ENCODE measurements around the gene HDGF. TPM values are rescaled to one million over a fixed set of nuclear protein-coding genes. Genes with fewer than 3 reads are reported as not detected.

Gene HDGF
- total RNA-seq, 2 donors from 2014 or later = 198 to 243 TPM

DNA sequence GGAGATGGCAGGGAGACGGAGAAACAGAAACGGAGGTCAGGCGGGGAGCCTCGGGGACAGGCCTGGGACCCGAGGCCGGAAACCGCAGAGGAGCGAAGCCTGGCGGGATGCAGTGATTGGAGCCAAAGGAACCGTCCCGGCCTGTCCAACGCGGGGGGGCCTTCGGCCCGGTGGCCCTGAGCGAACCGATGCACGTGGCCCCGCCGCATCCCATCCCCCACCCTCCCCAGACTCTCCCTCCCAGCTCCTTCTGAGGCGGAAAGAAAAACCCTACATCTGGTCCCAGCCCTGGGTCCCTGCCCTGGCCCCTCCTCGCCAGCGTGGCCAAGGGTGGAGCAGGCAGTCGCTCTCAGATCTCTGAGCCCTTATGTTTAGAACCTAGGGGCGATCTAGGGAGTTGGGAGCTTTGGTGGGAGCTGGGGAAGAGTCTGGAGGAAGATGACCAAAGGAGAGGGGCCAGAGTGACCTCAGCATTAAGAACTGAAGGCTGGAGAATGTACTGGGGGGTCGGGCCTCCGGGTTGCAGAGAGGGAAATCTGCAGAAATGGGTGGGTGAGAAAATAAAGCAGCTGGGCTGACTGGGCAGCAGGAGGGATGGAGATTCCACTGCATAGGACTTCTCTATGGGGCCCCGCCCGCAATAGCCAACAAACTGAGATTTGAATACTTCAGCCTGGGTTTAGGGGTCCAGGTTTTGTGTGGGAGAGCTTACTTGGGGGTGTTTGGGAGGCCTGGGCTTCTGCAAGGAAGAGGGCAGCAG is 44.6 kb downstream of the HDGF start:
- ATAC-seq (peak; percentile 45), DNase-seq (peak; percentile 61 to 71)
- intact Hi-C loops (cut with DNase I, micrococcal nuclease) = no loop called here

DNA sequence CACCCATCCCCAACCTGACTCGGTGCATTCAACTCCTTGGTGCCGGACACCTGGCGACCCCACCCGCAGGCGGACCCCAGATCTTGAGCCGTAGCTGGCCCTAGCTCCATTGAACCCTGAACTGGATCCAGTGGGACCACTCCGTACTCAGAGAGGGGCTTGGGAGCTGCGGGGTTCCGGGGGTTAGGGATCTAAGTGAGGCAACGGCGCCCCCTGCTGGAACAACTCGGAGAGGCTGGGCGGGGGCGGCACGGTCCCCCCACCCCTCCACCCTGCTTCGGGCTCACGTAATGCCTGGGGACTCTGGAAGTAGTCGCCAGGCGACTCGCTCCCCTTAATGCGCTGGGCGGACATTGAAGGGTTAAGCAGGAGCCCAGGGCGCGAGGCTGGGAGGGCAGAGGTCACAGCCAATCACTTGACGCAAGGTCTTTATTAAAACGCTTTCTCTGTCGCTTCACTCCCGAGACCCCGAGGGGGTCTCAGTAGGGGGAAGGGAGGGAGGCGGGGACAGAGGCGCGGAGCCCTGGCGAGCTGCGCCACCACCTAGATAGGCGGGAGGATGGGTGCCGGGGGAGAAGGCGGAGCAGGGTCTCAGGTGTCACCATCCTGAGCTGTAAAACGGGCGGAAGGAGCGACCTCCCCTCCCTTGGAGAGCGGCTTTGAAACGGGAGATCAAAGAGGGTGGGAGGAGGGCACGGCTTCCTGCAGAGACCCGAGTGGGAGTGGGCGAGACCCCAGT is 45.4 kb downstream of the HDGF start:
- intact Hi-C loops (cut with DNase I, micrococcal nuclease) = no loop called here
- ATAC-seq = peak; percentile 43
- peak in 1 of 2 donors; percentile 76 for DNase-seq

DNA sequence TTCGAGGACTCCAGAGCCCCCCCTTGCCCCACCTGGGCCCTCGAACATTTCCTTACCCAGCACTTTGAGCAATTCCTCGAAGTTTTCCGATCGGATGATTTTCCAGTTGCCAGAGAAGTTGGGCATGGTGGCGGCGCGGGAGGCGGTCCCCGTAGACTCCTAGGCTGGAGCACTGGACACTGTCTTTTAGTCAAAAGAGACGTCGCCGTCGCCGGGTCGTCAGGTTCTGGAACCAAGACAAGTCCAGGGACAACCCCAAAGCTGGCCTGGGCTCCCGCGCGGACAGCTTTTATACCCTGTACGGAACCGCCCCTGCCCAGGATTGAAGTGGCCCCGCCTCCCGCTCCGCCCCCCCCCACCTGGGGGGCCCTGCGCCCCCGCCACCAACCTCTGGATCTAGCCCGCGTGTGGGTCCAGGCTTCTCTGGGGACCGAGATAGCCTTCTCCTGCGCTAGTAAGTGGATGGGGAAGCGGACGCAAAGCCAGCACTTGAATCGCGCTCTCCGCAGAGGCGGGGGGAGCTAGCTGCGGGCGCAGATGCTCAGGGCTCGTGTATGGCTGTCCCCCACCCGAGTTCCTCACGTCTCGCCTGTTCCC is 46.1 kb downstream of the HDGF start, which contains the start of gene CRABP2:
CRABP2 (minus strand) TSS at position 263 of the 597 bp plus-strand sequence; CDS start at position 126, 137 bp downstream.
- DNase-seq = peak in 1 of 2 donors; percentile 35
- intact Hi-C loops (cut with DNase I, micrococcal nuclease) = no loop called here
- ATAC-seq = no peak

DNA sequence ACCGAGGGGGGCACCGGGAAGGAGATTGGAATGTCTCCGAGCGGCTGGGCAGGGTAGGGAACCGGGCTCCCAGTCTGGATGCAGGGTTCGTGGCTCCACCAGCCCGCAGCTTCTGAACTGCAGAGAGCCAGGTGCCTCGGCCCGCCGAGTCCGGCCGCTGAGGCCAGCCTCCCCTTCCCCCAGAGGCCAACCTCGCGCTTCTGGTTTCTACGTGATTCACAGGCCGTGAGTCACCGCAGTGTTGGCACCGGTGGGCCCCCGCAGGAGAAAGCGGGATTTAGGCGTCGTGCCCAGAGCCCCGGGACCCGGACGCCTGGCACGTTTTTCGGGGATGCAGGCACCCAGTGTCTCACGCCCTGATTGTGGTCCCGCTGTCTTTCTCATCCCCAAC is 46.5 kb downstream of the HDGF start:
- ATAC-seq (no peak), DNase-seq (peak; percentile 26 to 48)
- intact Hi-C loops (cut with DNase I, micrococcal nuclease) = no loop called here

DNA sequence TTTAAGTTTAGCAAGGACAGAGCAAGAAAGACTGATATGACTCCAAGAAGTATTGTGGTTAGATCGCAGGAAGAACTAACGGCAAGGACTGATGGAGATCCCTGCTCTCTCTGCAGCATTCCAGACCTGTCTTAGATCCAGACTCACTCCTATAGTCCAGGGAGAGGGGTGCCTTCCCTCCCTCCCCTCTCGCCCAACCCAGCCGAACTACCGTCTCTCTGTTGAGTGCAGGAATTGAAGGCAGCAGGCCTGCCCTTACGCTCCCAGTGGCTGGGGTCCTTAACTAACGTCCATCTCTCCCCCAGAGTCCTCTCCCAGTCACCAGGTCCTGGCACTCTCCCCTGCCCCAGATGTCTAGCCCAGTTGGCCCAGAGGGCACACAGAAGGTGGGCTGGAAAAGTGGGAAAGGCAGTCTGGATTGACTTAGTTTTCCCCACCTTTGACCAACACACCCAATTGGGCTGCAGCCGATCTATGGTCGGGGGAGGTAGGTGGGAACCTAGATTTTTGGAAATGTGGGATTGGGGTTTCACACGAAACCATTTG is 47.2 kb downstream of the HDGF start:
- intact Hi-C loops (cut with DNase I, micrococcal nuclease) = no loop called here
- no peak for ATAC-seq
- DNase-seq = no peak

DNA sequence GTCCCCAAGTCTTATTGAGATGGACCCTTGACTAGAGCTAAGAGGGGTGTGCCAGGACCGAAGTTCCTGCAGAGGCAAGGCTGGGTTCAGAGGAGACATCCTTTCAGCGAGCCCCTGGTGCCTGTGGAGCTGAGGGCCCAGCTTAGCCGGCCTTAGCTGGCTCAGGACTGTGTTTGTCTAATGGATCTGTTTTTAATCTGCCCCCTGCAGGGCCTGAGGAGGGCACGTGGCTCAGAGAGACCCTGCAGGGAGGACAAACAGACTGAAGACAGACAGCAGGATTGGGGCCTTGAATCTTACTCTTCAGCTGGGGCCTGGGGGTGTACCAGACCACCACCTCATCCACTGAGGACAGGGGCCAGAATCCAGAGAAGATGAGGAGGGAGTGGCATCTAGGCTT is 47.7 kb downstream of the HDGF start:
- no peak for ATAC-seq
- intact Hi-C loops (cut with DNase I, micrococcal nuclease) = no loop called here

DNA sequence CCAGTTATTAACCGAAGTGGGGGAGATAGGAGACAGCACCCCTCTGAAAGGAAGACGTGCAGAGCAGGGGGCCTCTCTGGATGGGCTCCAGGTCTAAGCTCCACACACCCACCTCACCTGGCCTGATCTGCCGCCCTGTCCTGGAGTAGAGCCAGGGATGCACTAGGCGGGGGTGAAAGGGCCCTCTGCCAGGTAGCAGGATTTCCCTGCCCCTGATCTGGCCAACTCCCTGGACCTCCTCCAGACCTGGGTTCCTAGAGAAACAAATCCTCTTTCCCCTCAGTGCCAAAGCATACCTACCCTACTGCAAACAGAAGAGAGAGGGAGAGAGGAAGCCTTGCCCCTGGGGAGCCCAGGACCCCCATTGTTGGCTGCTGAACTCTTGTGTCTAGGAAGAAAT is 48.1 kb downstream of the HDGF start:
- DNase-seq = no peak
- intact Hi-C loops (cut with DNase I, micrococcal nuclease) = no loop called here
- no peak for ATAC-seq

More for the DNA sequence above, 47.7 kb downstream of the HDGF start:
- DNase-seq = no peak

DNA sequence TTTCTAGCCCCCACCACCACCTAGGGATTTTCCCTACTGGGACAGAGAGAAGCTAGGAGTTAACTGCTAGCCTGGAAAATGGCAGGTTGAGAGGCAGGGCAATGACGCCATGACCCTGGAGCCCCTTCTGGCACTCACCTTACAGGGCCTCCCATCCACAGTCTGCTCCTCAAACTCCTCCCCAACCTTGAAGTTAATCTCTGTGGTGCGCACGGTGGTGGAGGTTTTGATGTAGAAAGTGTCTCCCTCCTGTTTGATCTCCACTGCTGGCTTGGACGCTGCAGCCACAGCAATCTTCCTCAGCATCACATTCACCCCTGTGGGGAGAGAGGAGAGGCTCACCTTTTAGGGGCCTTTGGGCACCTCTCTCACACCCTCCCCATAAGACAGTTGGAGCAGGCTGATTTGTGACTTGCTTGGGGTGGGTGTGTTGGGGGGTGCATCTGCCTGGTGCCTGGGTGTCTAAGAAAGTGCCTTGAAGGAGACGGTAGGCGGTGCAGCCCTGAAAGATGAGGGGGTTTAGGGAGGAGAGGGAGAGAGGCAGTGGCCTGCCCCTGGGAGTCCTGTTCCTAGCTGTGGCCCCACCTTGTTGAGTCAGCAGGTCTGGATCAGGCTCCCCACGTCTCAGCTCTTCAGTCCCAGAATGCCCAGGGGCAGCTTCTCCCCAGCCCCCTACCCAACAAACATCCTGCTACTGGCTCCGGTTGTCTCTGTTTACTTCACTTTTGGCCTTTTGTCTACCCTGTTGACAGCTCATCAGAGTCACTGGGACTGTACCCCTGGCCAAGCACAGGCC is 50.5 kb downstream of the HDGF start:
- intact Hi-C loops (cut with DNase I, micrococcal nuclease) = no loop called here

DNA sequence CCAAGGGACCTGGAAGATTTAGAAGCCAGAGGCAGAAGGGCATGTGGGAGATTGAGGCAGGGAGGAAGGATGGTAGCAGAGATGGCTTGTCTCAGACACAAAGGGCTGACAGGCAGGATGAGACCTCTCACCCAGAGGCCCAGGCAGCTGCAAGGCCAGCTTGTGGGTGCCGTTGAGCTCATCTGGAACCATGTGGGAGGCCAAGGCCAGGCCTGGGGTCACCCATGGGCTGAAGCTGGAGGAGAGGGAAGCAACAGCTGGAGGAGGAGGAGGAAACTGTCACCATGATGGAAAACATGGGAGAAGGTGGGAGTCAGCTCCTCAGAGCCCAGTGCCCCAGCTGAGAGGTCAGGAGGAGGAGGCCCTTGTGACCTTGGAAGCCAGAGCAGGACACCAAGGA is 52.5 kb downstream of the HDGF start:
- DNase-seq (no peak), ATAC-seq (no peak)
- intact Hi-C loops (cut with DNase I, micrococcal nuclease) = no loop called here

More for the DNA sequence above, 50.5 kb downstream of the HDGF start:
- no peak for DNase-seq
- no peak for ATAC-seq

DNA sequence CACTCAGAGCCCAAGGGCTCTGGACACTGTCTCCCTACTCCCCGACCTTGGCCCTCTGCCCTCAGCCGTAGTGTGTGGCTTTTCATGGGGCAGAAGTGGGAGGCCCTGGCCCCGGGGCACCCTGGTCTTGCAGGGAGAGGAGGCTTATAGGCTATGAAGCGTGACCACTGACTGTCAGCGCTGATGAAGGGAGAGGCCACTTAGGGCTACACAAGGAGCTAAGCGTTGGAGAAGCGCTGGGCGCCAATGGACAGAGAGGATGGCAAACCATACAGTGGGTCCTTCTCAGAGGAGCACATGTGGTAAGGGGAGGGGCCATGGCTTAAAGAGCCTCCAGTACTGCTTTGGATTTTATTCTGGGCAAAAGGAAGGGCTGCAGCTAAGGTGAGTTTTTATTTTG is 54.0 kb downstream of the HDGF start:
- ATAC-seq (no peak), DNase-seq (no peak)
- intact Hi-C loops (cut with DNase I, micrococcal nuclease) = no loop called here

DNA sequence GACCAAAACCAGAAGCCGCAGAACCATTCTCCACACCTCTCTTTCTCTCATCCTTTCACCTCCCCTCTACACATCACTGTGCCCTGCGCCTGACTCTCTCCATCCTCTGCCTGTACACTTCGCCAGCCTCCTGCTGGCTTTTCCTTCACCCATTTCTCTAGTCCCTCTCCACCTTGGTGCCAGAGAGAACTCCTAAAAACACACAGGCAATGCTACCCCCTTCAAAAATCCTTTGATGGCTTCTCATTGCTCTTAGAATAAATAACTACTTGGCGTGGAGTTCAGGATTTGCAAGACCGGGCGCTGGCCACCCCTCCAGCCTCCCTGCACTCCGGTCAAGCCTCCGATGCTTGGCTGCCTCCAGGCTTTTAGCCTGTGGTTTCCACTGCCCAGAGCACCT is 54.7 kb downstream of the HDGF start:
- intact Hi-C loops (cut with DNase I, micrococcal nuclease) = no loop called here
- DNase-seq (no peak), ATAC-seq (no peak)

DNA sequence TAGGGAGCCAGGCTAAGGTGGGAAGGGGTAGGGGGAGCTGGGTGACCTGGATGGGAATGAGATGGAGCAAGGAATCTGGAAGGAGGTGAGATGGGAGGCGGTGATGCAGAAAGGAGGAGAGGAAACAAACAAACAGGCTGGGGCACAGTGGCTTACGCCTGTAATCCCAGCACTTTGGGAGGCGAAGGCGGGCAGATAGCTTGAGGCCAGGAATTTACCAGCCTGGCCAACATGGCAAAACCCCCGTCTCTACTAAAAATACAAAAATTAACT is 56.8 kb downstream of the HDGF start:
- ATAC-seq = no peak
- no peak for DNase-seq
- intact Hi-C loops (cut with DNase I, micrococcal nuclease) = loop anchor here in 1 of 2 donors (5.0 kb wide), 1 partner anchor 33 kb away; the partner anchor contains the start of genes ISG20L2 and METTL25B

DNA sequence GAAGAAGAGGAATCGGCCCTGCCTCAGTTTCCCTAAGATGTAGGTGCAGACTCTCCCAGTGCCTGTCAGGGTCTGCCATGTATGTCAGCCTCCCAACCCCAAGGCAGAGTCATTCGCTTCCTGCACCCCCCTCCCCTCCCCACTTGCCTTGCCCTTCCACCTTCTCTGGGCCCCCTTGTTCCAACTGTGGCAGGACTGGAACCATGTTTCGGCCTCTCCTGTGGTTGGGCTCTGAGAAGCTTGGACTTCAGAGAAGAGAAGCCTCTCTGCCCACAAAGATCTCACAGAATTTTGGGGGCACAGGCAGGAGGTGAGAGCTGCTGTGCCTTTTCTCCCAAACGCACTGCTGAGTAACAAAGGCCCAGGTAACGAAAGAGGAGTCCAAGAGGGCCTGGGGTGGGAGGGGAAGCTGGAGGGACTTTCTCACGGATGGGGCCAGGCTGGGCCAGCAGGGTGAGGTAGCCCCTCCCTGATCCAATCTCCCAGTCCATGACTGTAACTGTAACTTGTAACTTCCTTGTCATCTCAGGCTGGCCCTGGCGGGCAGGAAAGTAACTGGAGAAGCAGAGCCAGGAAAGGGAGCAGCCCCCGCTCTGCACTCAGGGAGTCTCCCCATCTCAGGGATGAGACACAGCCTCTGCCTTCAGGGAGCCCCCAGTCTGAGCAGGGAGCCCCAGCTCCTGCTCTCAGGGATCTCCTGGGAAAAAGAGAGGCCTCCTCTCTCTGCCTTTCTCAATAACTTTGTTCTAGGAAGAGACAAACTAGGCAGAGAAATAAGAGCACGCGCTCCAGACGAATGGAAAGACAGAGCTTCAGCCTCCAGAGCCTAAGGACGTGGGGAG is 57.4 kb downstream of the HDGF start:
- intact Hi-C loops (cut with DNase I, micrococcal nuclease) = loop anchor here in 1 of 2 donors (5.0 kb wide), 1 partner anchor 33 kb away; the partner anchor contains the start of genes ISG20L2 and METTL25B
- ATAC-seq (peak; percentile 85), DNase-seq (peak in 1 of 2 donors; percentile 37)

DNA sequence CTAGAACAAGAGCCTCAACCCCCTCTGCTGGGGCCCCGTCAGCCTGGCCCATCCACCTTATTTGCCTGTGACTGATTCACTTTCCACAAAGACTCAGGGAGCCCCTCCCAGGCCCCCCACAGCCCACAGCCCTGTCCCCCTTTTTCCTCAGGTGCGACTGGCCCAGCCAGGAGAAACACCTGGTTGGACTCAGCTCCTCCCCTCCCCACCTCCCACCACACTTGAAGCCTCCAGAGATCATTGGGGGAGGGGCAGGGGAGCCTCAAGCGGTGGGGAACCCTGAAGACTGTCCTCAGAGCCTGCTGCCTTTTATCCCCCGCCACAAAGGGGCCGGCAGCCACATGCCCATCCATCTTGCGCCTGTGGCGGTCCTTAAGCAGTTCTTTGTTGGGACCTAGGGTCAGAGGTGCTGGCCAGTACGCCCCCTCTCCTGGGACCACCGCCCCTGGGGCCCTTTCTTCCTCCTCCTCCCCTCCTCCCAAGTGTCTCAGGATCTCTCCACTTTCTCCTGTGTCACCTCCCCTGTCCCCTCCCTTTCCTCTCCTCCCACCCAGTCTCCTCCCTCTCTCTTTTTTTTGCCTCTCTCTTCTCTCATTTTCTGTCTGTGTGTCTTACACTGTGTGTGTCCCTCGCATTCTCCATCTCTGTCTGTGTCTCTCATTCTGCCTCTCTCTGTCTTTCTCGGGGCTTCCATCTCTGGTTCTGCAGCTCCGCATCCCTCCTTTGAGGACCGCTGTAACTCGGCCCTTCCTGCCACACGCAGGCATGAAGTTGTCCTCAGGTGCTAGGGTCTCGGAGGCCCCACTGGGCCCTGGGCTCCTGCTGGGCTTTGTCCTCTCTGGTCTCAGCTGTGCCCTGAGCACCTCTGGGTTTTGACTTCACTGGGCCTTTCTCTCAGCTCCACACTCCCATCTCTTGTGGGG is 58.3 kb downstream of the HDGF start:
- intact Hi-C loops (cut with DNase I, micrococcal nuclease) = loop anchor here in 1 of 2 donors (5.0 kb wide), 1 partner anchor 34 kb away; the partner anchor contains the start of genes ISG20L2 and METTL25B
- ATAC-seq (peak; percentile 40), DNase-seq (no peak)

DNA sequence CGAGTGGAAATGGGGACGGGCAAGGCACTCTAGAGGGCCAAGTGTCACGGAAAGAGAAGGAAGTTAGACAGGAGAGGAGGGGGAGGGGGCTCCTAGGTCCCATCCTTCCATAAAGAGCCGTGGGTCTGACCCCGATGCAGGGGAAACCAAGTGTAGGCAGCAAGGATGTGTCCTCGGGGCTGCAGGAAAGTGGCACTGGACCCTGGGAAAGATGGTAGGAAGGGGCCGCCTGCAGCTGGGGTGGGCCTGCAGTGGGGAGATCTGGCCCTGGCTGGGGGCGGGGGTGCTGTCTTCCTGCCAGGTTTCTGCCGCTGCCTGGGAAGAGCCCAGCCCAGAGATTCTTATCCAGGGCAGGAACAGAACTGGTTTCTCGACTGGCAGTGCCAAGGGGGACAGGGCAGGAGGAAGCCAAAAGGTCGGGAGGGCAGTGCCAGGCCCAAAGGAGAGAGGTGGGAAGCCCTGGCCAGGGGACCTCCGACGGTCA is 59.0 kb downstream of the HDGF start:
- no peak for DNase-seq
- intact Hi-C loops (cut with DNase I, micrococcal nuclease) = loop anchor here in 1 of 2 donors (5.0 kb wide), 1 partner anchor 35 kb away; the partner anchor contains the start of genes ISG20L2 and METTL25B
- peak; percentile 16 for ATAC-seq

Measured in left colon (tissue), 2 donors.